HG03378 (cell line): ENCODE data around the gene MYPN.
A peak's percentile ranks its signal among the peaks of the same experiment; 100 is the strongest.
"Not testable (repeated sequence)": the region's sequence is repeated elsewhere in the genome, so short reads cannot be mapped to it uniquely, and the experiment has no call there.

Experiments
- ATAC-seq: cut with Tn5 transposase; IDR thresholded peaks from one replicate; pipeline ENCODE4 v1.9.1; 2021; ENCODE audit warnings: mild to moderate bottlenecking, moderate library complexity; ENCODE audit not compliant: unreplicated experiment

The MYPN gene

GRCh38 chr10:68132391-68132790 is 23.1 kb downstream of the MYPN start:
- ATAC-seq = no peak

GRCh38 chr10:68133523-68133922 is 24.2 kb downstream of the MYPN start:
- no peak for ATAC-seq

GRCh38 chr10:68135362-68135761 is 26.1 kb downstream of the MYPN start:
- no peak for ATAC-seq

GRCh38 chr10:68135922-68136792 is 26.9 kb downstream of the MYPN start:
- no peak for ATAC-seq

- no peak for ATAC-seq
These were observed 27.9 kb downstream of the MYPN start for GRCh38 chr10:68137171-68137570.

- no peak for ATAC-seq
These were observed 29.2 kb downstream of the MYPN start for GRCh38 chr10:68138526-68138925.

- ATAC-seq = no peak
These were observed 30.4 kb downstream of the MYPN start for GRCh38 chr10:68139448-68140272.

- ATAC-seq = no peak
These were observed 33.5 kb downstream of the MYPN start for GRCh38 chr10:68142761-68143160.

GRCh38 chr10:68144709-68145108 is 35.4 kb downstream of the MYPN start:
- ATAC-seq = no peak

GRCh38 chr10:68145705-68146104 is 36.4 kb downstream of the MYPN start:
- no peak for ATAC-seq

GRCh38 chr10:68146133-68146532 is 36.8 kb downstream of the MYPN start:
- ATAC-seq = no peak

GRCh38 chr10:68151453-68151852 is 42.2 kb downstream of the MYPN start:
- ATAC-seq = no peak

- peak; percentile 46 for ATAC-seq
These were observed 44.4 kb downstream of the MYPN start for GRCh38 chr10:68153473-68154210.

GRCh38 chr10:68154211-68154497 is 44.9 kb downstream of the MYPN start:
- ATAC-seq = no peak

GRCh38 chr10:68155615-68156210 is 46.4 kb downstream of the MYPN start:
- no peak for ATAC-seq

- no peak for ATAC-seq
These were observed 47.3 kb downstream of the MYPN start for GRCh38 chr10:68156373-68157185.

GRCh38 chr10:68157522-68157921 is 48.2 kb downstream of the MYPN start:
- ATAC-seq = not testable (repeated sequence)

- ATAC-seq = no peak
These were observed 48.7 kb downstream of the MYPN start for GRCh38 chr10:68158031-68158430.

GRCh38 chr10:68163735-68164134 is 54.4 kb downstream of the MYPN start:
- ATAC-seq = peak; percentile 99

GRCh38 chr10:68165643-68166042 is 56.4 kb downstream of the MYPN start:
- no peak for ATAC-seq
